Measurements from ENCODE around the gene AP1B1. TPM values are rescaled to one million over a fixed set of nuclear protein-coding genes. Genes with fewer than 3 reads are reported as not detected.

AP1B1 gene
- total and polyA plus RNA-seq, 4 donors = 17.6 to 63.4 (median 44.0) TPM

DNA sequence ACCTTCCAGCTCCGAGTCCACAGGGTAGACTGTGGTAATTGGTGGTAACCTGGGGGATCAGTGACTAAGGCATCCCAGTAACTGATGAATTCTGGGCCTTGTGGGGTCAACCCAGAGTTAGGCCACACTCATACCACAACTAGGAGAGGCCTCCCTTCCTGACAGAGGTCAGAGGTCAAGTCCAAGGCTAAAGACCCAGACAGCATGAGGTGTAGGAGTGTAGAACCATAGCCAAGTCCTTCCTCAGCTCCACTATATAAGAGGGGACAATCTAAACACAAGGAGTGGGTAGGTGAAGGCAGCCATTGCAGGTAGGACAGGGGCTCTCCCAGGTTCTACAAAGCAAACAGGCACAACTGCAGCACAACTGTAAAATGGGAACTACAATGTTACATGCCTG lies 4.6 kb downstream of the AP1B1 start:
- no peak for TF ChIP-seq RAD21 (IDR thresholded peaks at IDR 0.05)
- no peak for TF ChIP-seq YY1 (IDR thresholded peaks at IDR 0.05)
- TF ChIP-seq, protein P1, sequence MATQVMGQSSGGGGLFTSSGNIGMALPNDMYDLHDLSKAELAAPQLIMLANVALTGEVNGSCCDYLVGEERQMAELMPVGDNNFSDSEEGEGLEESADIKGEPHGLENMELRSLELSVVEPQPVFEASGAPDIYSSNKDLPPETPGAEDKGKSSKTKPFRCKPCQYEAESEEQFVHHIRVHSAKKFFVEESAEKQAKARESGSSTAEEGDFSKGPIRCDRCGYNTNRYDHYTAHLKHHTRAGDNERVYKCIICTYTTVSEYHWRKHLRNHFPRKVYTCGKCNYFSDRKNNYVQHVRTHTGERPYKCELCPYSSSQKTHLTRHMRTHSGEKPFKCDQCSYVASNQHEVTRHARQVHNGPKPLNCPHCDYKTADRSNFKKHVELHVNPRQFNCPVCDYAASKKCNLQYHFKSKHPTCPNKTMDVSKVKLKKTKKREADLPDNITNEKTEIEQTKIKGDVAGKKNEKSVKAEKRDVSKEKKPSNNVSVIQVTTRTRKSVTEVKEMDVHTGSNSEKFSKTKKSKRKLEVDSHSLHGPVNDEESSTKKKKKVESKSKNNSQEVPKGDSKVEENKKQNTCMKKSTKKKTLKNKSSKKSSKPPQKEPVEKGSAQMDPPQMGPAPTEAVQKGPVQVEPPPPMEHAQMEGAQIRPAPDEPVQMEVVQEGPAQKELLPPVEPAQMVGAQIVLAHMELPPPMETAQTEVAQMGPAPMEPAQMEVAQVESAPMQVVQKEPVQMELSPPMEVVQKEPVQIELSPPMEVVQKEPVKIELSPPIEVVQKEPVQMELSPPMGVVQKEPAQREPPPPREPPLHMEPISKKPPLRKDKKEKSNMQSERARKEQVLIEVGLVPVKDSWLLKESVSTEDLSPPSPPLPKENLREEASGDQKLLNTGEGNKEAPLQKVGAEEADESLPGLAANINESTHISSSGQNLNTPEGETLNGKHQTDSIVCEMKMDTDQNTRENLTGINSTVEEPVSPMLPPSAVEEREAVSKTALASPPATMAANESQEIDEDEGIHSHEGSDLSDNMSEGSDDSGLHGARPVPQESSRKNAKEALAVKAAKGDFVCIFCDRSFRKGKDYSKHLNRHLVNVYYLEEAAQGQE (IDR thresholded peaks at IDR 0.05) = no peak
- no peak for TF ChIP-seq FOXA1 (IDR thresholded peaks at IDR 0.05)
- no peak for TF ChIP-seq HNF4A (conservative IDR thresholded peaks at IDR 0.05)
- no peak for TF ChIP-seq RXRA (IDR thresholded peaks at IDR 0.05)
- no peak for TF ChIP-seq SP1 (IDR thresholded peaks at IDR 0.05)
- TF ChIP-seq, protein P2, sequence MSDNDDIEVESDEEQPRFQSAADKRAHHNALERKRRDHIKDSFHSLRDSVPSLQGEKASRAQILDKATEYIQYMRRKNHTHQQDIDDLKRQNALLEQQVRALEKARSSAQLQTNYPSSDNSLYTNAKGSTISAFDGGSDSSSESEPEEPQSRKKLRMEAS (IDR thresholded peaks at IDR 0.05) = no peak
- no peak for TF ChIP-seq GABPA (IDR thresholded peaks at IDR 0.05 in 1 of 2, conservative IDR thresholded peaks at IDR 0.05 in 1 of 2)
- TF ChIP-seq FOXA2 (IDR thresholded peaks at IDR 0.05) = no peak
- peaks cover 10 to 54% (median 45%) of the 10 kb centered on the region in 4 donors for H3K4me1 ChIP-seq (ENCODE audit: control insufficient read depth in 4 of 4, insufficient read depth in 4 of 4, low read length in 3 of 4)
- DNase-seq (ENCODE audit: low spot score) = no peak
- no peak overlapping the region for H3K27ac ChIP-seq (ENCODE audit: low read depth in 1 of 2, low read length in 2 of 2)
- no peaks in the 10 kb centered on the region for H3K9me3 ChIP-seq (ENCODE audit: control insufficient read depth in 4 of 4, low read length in 3 of 4)
- no peak overlapping the region for H3K4me3 ChIP-seq (ENCODE audit: low read depth in 1 of 3, low read length in 3 of 3)
- WGBS = 100% methylated on average over 1 of the region's 1 CpG
- H3K9ac ChIP-seq (ENCODE audit: low read depth in 1 of 2, low read length in 2 of 2) = no peak overlapping the region
- H3K36me3 ChIP-seq (ENCODE audit: control insufficient read depth in 4 of 4, insufficient read depth in 3 of 4, low read depth in 1 of 4, low read length in 3 of 4) = peaks cover 0 to 2% (median 0%) of the 10 kb centered on the region in 4 donors
- no peaks in the 10 kb centered on the region for H3K27me3 ChIP-seq (ENCODE audit: control insufficient read depth in 4 of 4, insufficient read depth in 4 of 4, low read length in 3 of 4)

DNA sequence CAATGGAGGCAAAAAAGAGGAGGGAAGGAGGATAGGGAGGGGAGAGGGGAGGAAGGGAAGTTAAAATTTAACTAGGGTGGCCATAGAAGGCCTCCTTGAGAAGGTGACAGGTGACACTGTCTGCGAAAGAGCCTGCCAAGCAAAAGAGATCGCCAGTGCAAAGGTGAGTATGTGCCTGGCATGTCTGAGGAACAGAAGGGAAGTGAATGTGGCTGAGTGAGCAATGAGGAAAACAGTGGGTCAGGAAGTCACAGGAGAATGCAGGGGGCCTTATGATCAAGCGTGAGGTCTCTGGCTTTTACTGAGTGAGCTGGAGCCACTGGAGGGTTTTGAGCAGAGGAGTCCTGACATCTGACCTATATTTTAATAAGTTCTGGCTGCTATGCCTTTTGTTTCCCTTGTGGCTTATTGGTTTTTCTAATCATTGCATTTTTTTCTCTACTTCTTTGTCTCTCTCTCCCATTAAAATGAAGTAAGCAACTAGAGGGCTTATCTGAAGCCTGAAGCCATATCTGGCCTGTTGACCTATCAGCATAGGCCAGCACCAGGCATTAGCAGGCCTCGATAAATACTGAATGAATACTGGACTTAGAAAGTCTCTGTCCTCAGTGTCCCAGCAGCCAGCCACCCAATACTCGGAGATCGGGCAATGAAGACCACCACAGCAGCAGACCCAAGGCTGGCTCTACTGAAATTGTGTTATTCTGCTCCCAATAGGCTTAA lies 5.6 kb downstream of the AP1B1 start:
- Histone ChIP-seq H3K27ac (ENCODE audit: low read depth in 1 of 2, low read length in 2 of 2) (peak overlapping the region; percentile 6 to 36), H3K4me3 (ENCODE audit: low read depth in 1 of 3, low read length in 3 of 3) (no peak overlapping the region), H3K4me1 (ENCODE audit: control insufficient read depth in 4 of 4, insufficient read depth in 4 of 4, low read length in 3 of 4) (peaks cover 8 to 53% (median 43%) of the 10 kb centered on the region in 4 donors), H3K9ac (ENCODE audit: low read depth in 1 of 2, low read length in 2 of 2) (no peak overlapping the region), H3K9me3 (ENCODE audit: control insufficient read depth in 4 of 4, low read length in 3 of 4) (no peaks in the 10 kb centered on the region), H3K27me3 (ENCODE audit: control insufficient read depth in 4 of 4, insufficient read depth in 4 of 4, low read length in 3 of 4) (no peaks in the 10 kb centered on the region), H3K36me3 (ENCODE audit: control insufficient read depth in 4 of 4, insufficient read depth in 3 of 4, low read depth in 1 of 4, low read length in 3 of 4) (peaks cover 0 to 2% (median 0%) of the 10 kb centered on the region in 4 donors)
- 48% methylated on average over 6 of the region's 6 CpGs for WGBS
- TF ChIP-seq NR2F2 (IDR thresholded peaks at IDR 0.05) (peak; percentile 29), FOXA2 (IDR thresholded peaks at IDR 0.05) (no peak)
- DNase-seq (ENCODE audit: low spot score) = no peak

DNA sequence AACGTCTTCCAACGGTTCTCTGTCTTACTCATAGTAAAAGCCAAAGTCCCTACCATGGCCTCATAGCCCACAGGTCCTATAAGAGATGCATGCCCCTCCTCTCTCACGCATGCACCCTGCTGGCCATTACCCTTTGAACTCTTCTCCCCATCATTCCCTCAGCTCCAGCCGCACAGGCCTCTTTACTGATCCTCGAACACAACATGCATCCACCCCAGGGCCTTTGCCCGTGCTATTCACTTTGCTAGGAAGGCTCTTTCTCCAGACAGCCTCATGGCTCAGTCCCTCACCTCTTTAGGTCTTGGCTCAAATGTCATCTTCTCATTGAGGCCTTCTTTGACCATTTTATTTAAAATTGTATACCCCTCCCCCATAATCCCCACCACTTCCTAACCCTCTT lies 7.5 kb downstream of the AP1B1 start:
- H3K27me3 ChIP-seq (ENCODE audit: control insufficient read depth in 4 of 4, insufficient read depth in 4 of 4, low read length in 3 of 4) = no peaks in the 10 kb centered on the region
- H3K9me3 ChIP-seq (ENCODE audit: control insufficient read depth in 4 of 4, low read length in 3 of 4) = no peaks in the 10 kb centered on the region
- no peak for DNase-seq (ENCODE audit: low spot score)
- TF ChIP-seq, protein P2 (IDR thresholded peaks at IDR 0.05) = no peak
- H3K4me1 ChIP-seq (ENCODE audit: control insufficient read depth in 4 of 4, insufficient read depth in 4 of 4, low read length in 3 of 4) = peaks cover 5 to 36% (median 25%) of the 10 kb centered on the region in 4 donors
- H3K36me3 ChIP-seq (ENCODE audit: control insufficient read depth in 4 of 4, insufficient read depth in 3 of 4, low read depth in 1 of 4, low read length in 3 of 4) = peaks cover 0 to 11% (median under 1%) of the 10 kb centered on the region in 4 donors
- 89% methylated on average over 6 of the region's 6 CpGs for WGBS
- H3K27ac ChIP-seq (ENCODE audit: low read depth in 1 of 2, low read length in 2 of 2) = no peak overlapping the region
- no peak overlapping the region for H3K9ac ChIP-seq (ENCODE audit: low read depth in 1 of 2, low read length in 2 of 2)
- no peak overlapping the region for H3K4me3 ChIP-seq (ENCODE audit: low read depth in 1 of 3, low read length in 3 of 3)
